ENCODE measurements around the gene TSSK2.
A peak's percentile ranks its signal among the peaks of the same experiment; 100 is the strongest.

Gene TSSK2

DNA sequence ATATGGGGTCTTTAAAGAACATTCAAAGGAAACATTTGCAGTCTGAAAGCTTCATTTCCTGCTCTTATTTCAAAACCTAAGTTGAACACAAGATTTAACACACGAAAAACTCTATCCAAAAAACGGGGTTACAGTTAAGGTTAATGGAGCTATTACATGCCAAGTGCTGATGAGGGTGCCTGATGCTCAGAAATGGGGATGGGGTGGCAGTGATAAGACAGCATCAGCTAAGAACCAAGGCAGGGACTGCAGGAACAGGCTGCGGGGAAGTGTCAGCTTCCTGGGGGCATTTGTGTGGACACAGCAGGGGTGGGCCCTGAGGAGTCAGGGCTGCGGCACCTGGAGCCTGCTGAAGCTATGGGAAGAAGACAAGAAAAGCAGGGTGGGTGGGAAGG, 21.0 kb upstream of the TSSK2 start:
- no peak for DNase-seq (ENCODE audit: low read depth in 1 of 2, low spot score in 1 of 2)
- in situ Hi-C loops (cut with HindIII; ENCODE audit: low pct_unique_long_range_greater_than_20kb, low sequenced_read_pairs): no loop called here
- TF ChIP-seq JUND (IDR thresholded peaks at IDR 0.05; ENCODE audit: low read depth): no peak

DNA sequence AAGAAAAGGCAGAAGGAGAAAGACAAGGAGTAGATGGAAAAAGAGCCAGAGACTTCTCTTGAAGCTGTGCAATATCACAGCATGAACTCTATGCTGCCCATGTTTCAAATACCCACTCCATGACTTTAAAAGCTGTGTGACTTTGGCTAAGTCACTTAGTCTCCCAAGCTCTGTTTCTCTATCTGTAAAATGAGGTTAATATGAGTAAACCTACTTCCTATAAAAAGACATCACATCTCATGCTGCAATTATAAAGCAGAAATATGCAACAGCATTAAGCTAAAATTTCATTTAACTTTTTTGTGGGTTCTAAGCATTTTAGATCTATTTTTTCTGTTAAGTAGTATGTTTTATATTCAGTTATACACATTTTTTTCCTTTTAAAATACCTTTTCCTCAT, 20.5 kb upstream of the TSSK2 start:
- TF ChIP-seq JUND (IDR thresholded peaks at IDR 0.05; ENCODE audit: low read depth): no peak
- in situ Hi-C loops (cut with HindIII; ENCODE audit: low pct_unique_long_range_greater_than_20kb, low sequenced_read_pairs): no loop called here
- no peak for DNase-seq (ENCODE audit: low read depth in 1 of 2, low spot score in 1 of 2)

DNA sequence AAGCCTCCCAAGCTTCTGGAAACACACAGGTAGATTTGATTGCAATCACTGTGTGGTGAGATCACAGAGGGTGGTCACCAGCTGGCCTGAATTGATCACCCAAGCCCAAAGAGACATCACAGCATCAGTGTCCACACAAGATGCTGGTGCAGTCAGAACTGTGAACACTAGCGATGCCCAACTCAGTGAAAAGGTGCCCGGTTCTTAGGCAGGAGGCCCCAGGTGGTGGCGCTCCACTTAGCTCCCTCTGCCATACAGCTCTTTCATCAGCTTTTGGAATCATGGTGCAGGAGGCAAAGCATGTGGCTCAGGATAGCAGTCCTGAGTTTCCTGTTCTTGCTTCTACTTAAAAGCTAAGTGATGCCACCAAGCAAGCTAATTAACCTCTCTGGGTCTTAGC, 20.0 kb upstream of the TSSK2 start:
- in situ Hi-C loops (cut with HindIII; ENCODE audit: low pct_unique_long_range_greater_than_20kb, low sequenced_read_pairs): no loop called here
- no peak for TF ChIP-seq JUND (IDR thresholded peaks at IDR 0.05; ENCODE audit: low read depth)
- DNase-seq (ENCODE audit: low read depth in 1 of 2, low spot score in 1 of 2): no peak

DNA sequence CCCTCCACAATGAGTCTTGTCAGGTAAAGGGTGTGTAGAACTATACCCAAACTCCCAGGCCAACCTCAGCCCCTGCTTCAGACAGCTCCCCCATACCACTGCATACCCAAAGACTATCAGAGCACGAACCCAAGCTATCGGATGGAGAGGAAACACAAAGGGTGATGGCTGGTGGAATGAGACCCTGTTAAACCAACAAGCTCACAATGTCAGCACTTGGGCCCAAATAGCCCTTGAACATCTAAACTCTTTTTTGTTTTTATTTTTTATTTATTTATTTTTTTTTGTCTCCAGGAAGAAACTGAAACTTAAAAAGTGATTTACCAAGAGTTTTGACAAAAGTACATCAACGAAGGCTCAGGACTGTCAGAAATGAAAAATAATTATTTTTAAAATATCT, 19.5 kb upstream of the TSSK2 start:
- no peak for DNase-seq (ENCODE audit: low read depth in 1 of 2, low spot score in 1 of 2)
- TF ChIP-seq JUND (IDR thresholded peaks at IDR 0.05; ENCODE audit: low read depth): no peak
- in situ Hi-C loops (cut with HindIII; ENCODE audit: low pct_unique_long_range_greater_than_20kb, low sequenced_read_pairs): no loop called here

DNA sequence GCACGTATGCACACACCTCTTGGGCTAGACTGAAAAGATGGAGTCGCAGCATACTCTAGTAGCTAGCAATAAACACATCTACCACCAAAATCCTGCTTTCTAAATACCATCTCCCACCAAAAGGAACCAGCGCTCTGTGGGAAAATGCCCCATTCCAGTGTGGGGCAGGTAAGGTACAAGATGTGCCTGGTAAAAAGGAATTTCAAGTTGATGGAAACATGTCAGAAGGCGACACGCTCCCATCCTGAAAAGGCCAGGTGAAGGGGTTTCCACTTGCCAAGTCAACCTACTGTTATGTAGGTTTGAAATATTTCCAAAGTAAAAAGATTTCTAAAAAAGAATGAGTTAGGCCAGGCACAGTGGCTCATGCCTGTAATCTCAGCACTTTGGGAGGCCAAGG, 17.7 kb upstream of the TSSK2 start:
- no peak for TF ChIP-seq JUND (IDR thresholded peaks at IDR 0.05; ENCODE audit: low read depth)
- no peak for DNase-seq (ENCODE audit: low read depth in 1 of 2, low spot score in 1 of 2)
- in situ Hi-C loops (cut with HindIII; ENCODE audit: low pct_unique_long_range_greater_than_20kb, low sequenced_read_pairs): no loop called here

DNA sequence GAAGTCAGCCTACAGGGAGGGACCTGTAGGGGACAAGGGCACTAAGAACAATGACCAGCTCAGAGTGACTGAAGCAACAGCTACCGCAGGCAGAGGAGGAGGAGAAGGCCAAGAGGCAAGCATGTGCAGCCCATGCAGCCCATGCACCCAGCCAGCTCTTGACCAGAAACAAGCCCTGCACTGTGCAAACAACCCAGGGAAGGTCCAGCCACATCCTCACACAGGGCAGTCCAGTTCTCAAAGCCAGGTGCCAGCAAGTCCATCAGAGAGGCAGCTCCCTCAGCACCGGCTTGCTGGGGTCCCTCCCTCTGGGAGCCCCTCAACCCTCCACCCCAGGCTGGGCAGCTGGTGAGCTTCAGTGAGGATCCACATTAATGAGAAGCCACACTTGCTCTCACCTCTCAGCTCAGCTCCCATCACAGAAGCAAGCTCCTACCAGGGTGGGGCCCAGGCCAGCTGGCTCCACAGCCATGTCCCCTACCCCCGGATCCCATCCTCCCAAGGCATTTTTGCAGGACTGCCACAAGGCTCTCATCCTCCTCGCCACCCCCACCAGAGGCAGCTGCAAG, 16.0 kb upstream of the TSSK2 start:
- no peak for TF ChIP-seq JUND (IDR thresholded peaks at IDR 0.05; ENCODE audit: low read depth)
- in situ Hi-C loops (cut with HindIII; ENCODE audit: low pct_unique_long_range_greater_than_20kb, low sequenced_read_pairs): no loop called here
- DNase-seq (ENCODE audit: low read depth in 1 of 2, low spot score in 1 of 2): no peak

DNA sequence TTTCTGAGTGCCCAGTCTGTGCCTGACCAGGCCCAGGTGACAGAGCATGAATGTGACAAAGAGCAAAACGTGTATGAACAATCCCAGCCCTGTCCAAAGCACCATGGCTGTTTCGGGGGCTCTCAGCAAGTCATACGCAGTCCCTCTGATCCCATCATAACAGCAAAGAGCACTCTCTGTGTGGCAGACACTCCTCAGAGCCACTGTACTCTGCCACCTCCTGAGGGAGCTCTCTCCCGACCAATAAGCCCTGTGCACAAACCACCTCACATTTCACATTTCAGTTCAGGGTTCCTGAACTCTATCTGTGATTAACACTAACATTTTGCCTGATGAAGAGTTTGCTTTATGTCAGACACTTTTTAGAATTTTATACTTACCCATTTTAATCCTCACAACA, 15.5 kb upstream of the TSSK2 start:
- in situ Hi-C loops (cut with HindIII; ENCODE audit: low pct_unique_long_range_greater_than_20kb, low sequenced_read_pairs): no loop called here
- TF ChIP-seq JUND (IDR thresholded peaks at IDR 0.05; ENCODE audit: low read depth): no peak
- no peak for DNase-seq (ENCODE audit: low read depth in 1 of 2, low spot score in 1 of 2)

DNA sequence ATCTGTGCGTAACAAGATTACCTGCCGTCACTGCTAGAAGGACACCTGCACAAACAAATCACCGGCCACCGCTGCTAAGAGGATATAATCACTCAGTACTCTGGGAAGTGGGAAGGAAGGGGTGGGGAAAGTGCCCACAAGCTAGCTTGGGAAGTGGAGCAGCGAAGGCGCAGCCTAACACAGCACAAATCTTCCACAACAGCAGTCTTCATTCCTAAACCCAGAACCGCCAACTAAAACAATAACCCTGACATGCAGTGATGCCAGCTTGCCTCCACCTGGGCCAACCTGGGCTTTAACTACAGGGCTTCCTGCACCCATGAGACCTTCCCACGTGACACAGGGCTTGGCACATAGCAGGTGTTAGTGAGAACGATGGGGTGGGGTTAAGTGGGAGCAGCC, 14.0 kb upstream of the TSSK2 start:
- no peak for DNase-seq (ENCODE audit: low read depth in 1 of 2, low spot score in 1 of 2)
- in situ Hi-C loops (cut with HindIII; ENCODE audit: low pct_unique_long_range_greater_than_20kb, low sequenced_read_pairs): no loop called here
- TF ChIP-seq JUND (IDR thresholded peaks at IDR 0.05; ENCODE audit: low read depth): no peak

DNA sequence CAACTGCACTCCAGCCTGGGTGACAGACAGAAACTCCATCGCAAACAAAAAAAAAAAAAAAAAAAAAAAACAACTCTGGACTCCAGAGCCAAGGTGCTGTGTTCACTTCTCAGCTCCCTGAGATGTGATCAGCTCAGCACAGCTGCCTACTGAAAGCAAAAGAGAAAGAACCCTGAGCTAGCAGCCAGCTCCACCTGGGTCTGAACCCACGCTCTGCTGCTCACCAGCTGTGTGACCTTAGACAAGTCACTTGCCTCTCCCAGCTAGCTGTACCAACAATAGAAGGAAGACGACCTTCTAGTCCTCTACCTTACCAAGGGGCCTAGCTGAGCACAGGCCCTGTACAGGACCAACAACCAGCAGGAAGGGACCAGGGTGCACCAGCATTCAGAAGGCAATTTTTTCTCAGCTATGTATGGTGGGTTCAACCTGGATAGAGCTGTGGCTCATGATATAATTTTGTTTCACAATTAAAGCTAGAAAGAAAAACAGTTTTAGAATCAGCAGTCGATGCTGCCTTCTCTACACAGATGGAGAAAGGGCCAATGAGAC, 12.7 kb upstream of the TSSK2 start:
- in situ Hi-C loops (cut with HindIII; ENCODE audit: low pct_unique_long_range_greater_than_20kb, low sequenced_read_pairs): no loop called here
- DNase-seq (ENCODE audit: low read depth in 1 of 2, low spot score in 1 of 2): no peak
- no peak for TF ChIP-seq JUND (IDR thresholded peaks at IDR 0.05; ENCODE audit: low read depth)

DNA sequence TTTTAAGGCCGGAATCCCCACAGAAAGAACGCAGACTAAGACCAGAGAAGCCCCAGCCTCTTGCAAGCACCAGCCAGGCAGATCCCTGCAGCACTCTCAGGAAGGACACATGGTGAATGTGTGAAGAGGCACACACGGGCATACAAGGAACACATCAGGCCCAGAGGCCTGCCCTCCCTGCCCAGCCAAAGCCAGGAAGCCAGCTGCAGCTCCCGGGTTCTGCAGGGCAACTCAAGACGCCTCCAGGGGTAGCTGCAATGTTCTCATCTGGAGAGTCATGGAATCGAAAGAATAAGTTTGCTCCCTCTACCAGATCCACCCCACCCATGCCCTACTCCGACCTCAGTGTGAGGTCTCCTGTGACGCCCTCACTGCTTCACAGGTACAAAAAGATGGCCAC, 11.2 kb upstream of the TSSK2 start:
- in situ Hi-C loops (cut with HindIII; ENCODE audit: low pct_unique_long_range_greater_than_20kb, low sequenced_read_pairs): no loop called here
- DNase-seq (ENCODE audit: low read depth in 1 of 2, low spot score in 1 of 2): no peak
- TF ChIP-seq JUND (IDR thresholded peaks at IDR 0.05; ENCODE audit: low read depth): no peak

DNA sequence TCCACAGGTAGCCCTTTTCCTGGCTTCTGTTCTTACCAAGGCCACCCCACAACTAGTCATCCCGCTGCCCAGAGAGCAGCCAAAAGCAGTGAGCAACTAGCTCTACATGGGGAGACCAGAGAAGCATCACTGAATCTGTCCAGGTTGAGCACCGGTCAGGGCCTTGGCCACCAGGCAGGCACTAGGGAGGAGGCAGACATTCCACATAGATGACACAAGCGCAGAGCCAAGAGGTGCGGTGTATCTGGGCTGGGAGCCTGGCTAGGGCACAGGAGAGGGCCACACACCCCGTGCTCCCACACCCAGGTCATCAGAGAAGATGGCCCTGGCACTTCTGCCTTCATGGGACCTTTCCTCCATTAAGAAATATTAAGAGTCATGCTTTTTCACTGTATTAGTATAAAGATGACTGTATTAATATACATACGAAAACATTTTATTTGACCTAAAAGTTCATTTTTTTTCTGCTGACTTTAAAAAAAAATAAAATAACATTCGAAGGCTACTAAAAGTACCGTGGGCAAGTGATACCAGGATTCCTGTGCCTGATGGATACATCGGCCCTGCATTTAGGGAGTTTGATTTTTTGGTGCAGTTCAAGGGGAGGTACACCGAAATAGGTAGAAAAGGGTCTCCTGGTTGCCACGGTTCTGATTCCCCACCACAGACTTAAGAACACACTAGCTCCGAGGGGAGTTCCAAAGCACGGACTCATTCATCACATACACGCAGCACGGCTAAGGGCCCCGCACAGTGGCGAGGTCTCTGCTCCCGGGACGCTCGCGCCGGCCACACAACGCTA, 10.1 kb upstream of the TSSK2 start:
- peak; percentile 66 to 84 for DNase-seq (ENCODE audit: low read depth in 1 of 2, low spot score in 1 of 2)
- in situ Hi-C loops (cut with HindIII; ENCODE audit: low pct_unique_long_range_greater_than_20kb, low sequenced_read_pairs): no loop called here

DNA sequence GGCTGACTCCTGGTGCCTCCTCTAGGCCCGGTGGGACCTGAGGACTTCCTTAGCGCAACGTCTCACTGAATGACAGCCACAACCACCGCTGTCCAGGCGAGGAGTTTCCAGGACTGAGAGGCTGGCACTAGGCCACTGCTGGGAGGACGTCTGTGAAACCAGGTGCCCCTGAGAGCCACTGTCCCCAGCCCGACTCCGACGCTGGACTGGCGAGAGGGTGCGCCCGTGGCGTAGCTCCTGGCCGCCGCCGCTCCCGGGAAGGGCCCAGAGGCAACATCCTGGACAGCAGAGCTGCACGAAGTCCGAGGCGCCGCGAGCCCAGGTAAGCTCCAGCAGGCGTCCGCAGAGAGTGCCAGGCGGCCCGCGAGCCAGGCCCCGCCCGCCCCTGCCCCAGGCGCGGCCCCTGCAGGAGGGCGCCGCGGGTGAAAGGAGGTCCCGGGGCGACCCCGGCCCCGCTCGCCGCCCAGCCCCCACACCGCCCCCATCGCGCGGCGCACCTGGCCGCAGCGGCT, 9.4 kb upstream of the TSSK2 start:
- TF ChIP-seq JUND (IDR thresholded peaks at IDR 0.05; ENCODE audit: low read depth): no peak
- peak; percentile 38 to 58 for DNase-seq (ENCODE audit: low read depth in 1 of 2, low spot score in 1 of 2)
- in situ Hi-C loops (cut with HindIII; ENCODE audit: low pct_unique_long_range_greater_than_20kb, low sequenced_read_pairs): no loop called here

More for the DNA sequence above, 10.1 kb upstream of the TSSK2 start:
- TF ChIP-seq JUND (IDR thresholded peaks at IDR 0.05; ENCODE audit: low read depth): no peak

DNA sequence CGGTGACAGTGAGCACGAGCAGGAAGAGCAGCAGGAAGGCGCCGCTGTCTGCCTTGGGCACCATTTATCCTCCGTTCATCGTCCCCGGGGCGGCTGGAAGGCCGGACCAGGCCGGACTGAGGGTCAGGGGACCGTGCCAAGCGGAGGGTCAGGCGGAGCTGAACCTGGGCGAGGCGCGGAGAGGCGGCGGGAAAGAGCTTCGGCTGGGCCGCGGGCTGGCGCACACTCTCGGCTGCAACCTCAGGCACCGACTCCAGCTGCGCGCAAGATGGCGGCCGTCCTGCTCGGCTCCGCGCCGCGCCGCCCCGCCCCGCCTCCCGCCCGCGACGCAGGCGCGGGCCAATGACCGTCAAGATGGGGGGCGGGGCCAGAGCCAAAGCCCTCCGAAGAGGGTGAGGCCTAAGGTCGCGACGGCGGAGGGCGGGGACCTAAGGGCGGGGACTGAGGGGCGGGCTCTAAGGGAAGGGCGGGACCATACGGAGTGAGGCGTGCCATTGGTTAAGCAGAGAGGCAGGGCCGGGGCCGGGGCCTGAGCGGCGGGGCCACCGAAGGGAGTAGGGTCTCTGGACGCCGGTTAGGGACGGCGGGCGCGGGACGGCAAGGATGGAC, 8.9 kb upstream of the TSSK2 start, which contains the start of gene DGCR2:
Gene DGCR2, minus strand, starts transcription at position 270 of the 609 bp plus-strand sequence. Its CDS starts 206 bp downstream, at position 64.
- in situ Hi-C loops (cut with HindIII; ENCODE audit: low pct_unique_long_range_greater_than_20kb, low sequenced_read_pairs): no loop called here
- no peak for TF ChIP-seq JUND (IDR thresholded peaks at IDR 0.05; ENCODE audit: low read depth)
- peak; percentile 95 to 97 for DNase-seq (ENCODE audit: low read depth in 1 of 2, low spot score in 1 of 2)
